ENCODE results near the gene CPNE5. TPM values are rescaled to one million over a fixed set of nuclear protein-coding genes. Genes with fewer than 3 reads are reported as not detected.
"Not testable (repeated sequence)": the region's sequence is repeated elsewhere in the genome, so short reads cannot be mapped to it uniquely, and the experiment has no call there.

The CPNE5 gene
- total and polyA plus RNA-seq, 12 donors: 0.26 to 3.5 (median 1.1) TPM; not detected in 1

DNA sequence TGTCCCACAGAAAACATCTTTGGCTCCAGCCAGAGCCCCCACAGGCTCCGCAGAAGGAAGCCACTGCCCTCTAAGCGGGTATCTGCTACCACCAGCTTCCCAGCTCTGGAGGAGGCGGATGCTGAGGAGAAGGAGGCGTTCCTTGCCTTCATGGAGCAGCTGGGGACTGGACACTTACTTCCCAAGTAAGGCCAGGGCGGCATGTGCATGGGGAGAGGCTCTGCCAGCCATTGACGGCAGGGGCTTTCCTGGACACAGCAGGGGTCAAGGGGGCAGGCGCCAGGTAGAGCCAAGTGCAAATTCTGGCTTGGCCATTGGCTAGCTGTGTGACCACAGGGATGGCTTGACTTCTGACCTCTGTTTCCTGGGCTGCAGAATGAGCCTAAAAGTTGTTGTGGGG is 123.8 kb downstream of the CPNE5 start:
- 86 to 97% (median 93%) methylated on average over 4 to 7 of the region's 7 CpGs for WGBS, 4 donors
- no peaks in the 10 kb centered on the region for H3K4me1 ChIP-seq (replicated peaks in 1 of 2)
- no peak for DNase-seq
- TF ChIP-seq, protein P1, sequence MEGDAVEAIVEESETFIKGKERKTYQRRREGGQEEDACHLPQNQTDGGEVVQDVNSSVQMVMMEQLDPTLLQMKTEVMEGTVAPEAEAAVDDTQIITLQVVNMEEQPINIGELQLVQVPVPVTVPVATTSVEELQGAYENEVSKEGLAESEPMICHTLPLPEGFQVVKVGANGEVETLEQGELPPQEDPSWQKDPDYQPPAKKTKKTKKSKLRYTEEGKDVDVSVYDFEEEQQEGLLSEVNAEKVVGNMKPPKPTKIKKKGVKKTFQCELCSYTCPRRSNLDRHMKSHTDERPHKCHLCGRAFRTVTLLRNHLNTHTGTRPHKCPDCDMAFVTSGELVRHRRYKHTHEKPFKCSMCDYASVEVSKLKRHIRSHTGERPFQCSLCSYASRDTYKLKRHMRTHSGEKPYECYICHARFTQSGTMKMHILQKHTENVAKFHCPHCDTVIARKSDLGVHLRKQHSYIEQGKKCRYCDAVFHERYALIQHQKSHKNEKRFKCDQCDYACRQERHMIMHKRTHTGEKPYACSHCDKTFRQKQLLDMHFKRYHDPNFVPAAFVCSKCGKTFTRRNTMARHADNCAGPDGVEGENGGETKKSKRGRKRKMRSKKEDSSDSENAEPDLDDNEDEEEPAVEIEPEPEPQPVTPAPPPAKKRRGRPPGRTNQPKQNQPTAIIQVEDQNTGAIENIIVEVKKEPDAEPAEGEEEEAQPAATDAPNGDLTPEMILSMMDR (IDR thresholded peaks at IDR 0.05): no peak
- no peak for TF ChIP-seq POLR2A (IDR thresholded peaks at IDR 0.05)
- H3K27ac ChIP-seq: no peak overlapping the region
- H3K36me3 ChIP-seq (replicated peaks in 1 of 2): no peaks in the 10 kb centered on the region
- H3K27me3 ChIP-seq: no peaks in the 10 kb centered on the region
- no peak overlapping the region for H3K4me3 ChIP-seq
- no peaks in the 10 kb centered on the region for H3K9me3 ChIP-seq (replicated peaks in 1 of 3)
- intact Hi-C loops (cut with DNase I): no loop called here

DNA sequence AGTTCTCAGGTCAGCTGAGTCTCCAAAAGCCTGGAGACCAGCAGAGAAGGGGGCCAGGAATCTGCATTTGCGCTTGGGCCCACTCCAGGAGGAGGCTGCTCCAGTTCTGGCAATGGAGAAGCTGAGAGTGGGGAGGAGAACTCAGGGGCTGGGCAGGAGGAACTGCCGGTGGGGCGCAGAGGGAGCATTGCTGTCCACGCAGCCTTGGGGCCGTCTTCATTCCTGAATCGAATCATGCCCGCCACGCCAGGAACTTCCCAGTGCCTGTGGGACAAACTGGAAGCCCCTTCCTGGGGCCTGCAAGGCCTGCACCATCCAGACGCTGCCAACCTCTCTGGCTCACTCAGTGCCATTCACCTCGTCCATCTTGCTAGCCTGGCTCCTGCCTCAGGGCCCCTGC is 124.7 kb downstream of the CPNE5 start:
- 82 to 87% (median 85%) methylated on average over 10 of the region's 10 CpGs for WGBS, 4 donors
- TF ChIP-seq POLR2A (IDR thresholded peaks at IDR 0.05): no peak
- DNase-seq: no peak
- no peak overlapping the region for H3K27ac ChIP-seq
- H3K4me3 ChIP-seq: no peak overlapping the region
- H3K27me3 ChIP-seq: no peaks in the 10 kb centered on the region
- H3K4me1 ChIP-seq (replicated peaks in 1 of 2): no peaks in the 10 kb centered on the region
- H3K9me3 ChIP-seq (replicated peaks in 1 of 3): no peaks in the 10 kb centered on the region
- no peaks in the 10 kb centered on the region for H3K36me3 ChIP-seq (replicated peaks in 1 of 2)
- intact Hi-C loops (cut with DNase I): no loop called here

DNA sequence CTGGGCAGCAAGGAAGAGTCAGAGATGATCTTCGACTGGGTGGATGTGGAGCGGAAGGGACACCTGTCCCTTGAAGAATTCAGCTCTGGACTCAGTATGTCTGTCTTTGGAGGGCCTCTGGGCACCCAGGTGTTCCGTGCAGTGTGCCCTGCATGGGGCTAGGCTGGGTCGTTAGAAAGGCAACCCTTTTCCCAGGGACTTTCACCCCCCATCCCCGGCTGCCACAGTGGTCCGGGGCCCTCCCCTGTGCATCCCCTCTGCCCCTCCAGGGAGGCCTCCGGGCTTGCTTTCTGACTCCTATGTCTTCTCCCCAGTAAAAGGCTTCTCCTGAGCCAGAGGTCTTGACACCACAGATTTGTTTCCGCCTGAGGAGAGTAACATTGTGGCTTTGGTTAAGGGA is 125.4 kb downstream of the CPNE5 start:
- H3K4me1 ChIP-seq (replicated peaks in 1 of 2): no peaks in the 10 kb centered on the region
- H3K4me3 ChIP-seq: no peak overlapping the region
- H3K27me3 ChIP-seq: no peaks in the 10 kb centered on the region
- intact Hi-C loops (cut with DNase I): no loop called here
- H3K27ac ChIP-seq: no peak overlapping the region
- no peak for DNase-seq
- H3K9me3 ChIP-seq (replicated peaks in 1 of 3): no peaks in the 10 kb centered on the region
- no peak for TF ChIP-seq POLR2A (IDR thresholded peaks at IDR 0.05)
- TF ChIP-seq, protein P1 (IDR thresholded peaks at IDR 0.05): no peak
- 85 to 92% (median 88%) methylated on average over 8 of the region's 8 CpGs for WGBS, 4 donors
- H3K36me3 ChIP-seq (replicated peaks in 1 of 2): no peaks in the 10 kb centered on the region

DNA sequence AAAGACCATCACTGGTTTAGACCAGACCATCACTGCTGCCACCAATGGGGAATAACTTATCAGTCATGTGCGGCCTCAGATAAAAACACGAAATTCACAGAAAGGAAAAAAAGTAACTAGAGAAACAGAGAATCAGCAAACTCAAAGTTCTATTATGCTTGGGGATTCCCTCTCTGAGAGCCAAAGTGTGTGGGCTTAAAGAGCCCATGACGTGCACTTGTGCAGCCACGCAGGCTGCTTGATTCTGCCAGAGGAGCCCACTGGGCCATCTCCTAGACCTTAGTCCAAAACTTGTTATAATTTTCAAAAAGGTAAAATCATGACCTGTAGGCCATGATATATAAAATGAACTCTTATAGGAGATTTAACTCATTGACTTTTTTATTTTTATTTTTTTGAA is 126.4 kb downstream of the CPNE5 start:
- 87 to 91% (median 90%) methylated on average over 4 of the region's 4 CpGs for WGBS, 4 donors
- TF ChIP-seq POLR2A (IDR thresholded peaks at IDR 0.05): no peak
- TF ChIP-seq, protein P1 (IDR thresholded peaks at IDR 0.05): no peak
- H3K9me3 ChIP-seq (replicated peaks in 1 of 3): no peaks in the 10 kb centered on the region
- no peak for DNase-seq
- H3K4me3 ChIP-seq: no peak overlapping the region
- H3K4me1 ChIP-seq (replicated peaks in 1 of 2): no peaks in the 10 kb centered on the region
- H3K27ac ChIP-seq: no peak overlapping the region
- H3K36me3 ChIP-seq (replicated peaks in 1 of 2): no peaks in the 10 kb centered on the region
- intact Hi-C loops (cut with DNase I): no loop called here
- no peaks in the 10 kb centered on the region for H3K27me3 ChIP-seq

DNA sequence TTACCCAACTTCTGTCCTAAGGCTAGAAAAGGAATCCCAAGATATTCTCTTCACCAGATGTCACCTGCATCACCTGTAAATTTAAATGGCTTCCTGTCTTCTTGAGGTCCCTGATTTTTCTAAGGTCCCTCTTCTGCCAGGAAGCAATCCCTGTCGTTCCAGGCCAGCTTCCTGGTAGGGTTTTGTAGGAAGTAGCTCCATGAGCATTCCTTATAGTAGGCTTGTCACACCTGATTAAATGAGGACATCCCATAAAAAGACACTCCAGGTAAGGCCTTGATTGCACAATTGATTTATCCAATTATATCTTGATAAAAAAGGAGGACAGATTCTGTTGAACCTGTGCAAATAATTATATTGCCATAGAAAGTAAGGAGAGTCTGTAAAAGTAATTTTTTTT is 132.9 kb downstream of the CPNE5 start:
- H3K27ac ChIP-seq: no peak overlapping the region
- no peaks in the 10 kb centered on the region for H3K9me3 ChIP-seq (replicated peaks in 1 of 3)
- no peaks in the 10 kb centered on the region for H3K4me1 ChIP-seq (replicated peaks in 1 of 2)
- intact Hi-C loops (cut with DNase I): no loop called here
- DNase-seq: no peak
- no peak for TF ChIP-seq POLR2A (IDR thresholded peaks at IDR 0.05)
- TF ChIP-seq, protein P1 (IDR thresholded peaks at IDR 0.05): no peak
- no peaks in the 10 kb centered on the region for H3K27me3 ChIP-seq
- no peaks in the 10 kb centered on the region for H3K36me3 ChIP-seq (replicated peaks in 1 of 2)
- no peak overlapping the region for H3K4me3 ChIP-seq
- 60 to 78% (median 70%) methylated on average over 1 of the region's 1 CpG for WGBS, 4 donors

DNA sequence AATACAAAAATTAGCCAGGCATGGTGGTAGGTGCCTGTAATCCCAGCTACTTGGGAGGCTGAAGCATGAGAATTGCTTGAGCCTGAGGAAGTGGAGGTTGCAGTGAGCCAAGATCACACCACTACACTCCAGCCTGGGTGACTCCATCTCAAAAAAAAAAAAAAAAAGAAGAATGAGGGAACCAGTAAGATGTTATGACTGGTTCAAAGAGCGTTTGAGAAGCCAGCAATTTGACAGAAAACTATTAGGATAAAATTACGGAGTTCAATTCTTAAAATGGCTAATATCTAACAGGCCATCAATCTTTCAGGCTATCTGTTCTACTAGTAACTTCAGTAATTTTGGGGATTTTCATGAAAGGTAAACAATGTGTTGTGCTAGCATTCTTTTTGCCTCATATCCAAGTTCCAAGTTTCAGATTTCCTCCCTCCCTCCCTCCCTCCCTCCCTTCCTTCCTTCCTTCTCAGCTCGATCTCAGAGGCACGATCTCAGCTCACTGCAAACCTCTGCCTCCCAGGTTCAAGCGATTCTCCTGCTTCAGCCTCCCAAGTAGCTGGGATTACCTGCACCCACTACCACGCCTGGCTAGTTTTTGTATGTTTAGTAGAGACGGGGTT is 134.2 kb downstream of the CPNE5 start:
- H3K27ac ChIP-seq; H3K4me1 ChIP-seq (replicated peaks in 1 of 2); intact Hi-C loops (cut with DNase I); H3K4me3 ChIP-seq; H3K27me3 ChIP-seq; H3K9me3 ChIP-seq (replicated peaks in 1 of 3); DNase-seq; H3K36me3 ChIP-seq (replicated peaks in 1 of 2): not testable (repeated sequence)
- WGBS, 4 donors: 75 to 85% (median 80%) methylated on average over 7 of the region's 7 CpGs

Data from adrenal gland (tissue), 12 donors.